Neutrophil (primary cell): ENCODE measurements around the gene PELI1.

ENCODE experiments used
- H3K27ac ChIP-seq: fragments of 200-600 bp; sonication (generic); 2 replicates; pipeline ENCODE4 v1.5.1; 2016; ENCODE audit warnings: mild to moderate bottlenecking, moderate library complexity
- H3K27me3 ChIP-seq: fragments of 200-600 bp; sonication (generic); 2 replicates; pipeline ENCODE4 v1.6.0; 2016; ENCODE audit warnings: mild to moderate bottlenecking
- H3K36me3 ChIP-seq: fragments of 200-600 bp; sonication (generic); 2 replicates; pipeline ENCODE4 v1.5.1; 2017
- H3K4me1 ChIP-seq, 2 experiments: fragments of 200-600 bp in 1 of 2; sonication (generic) in 1 of 2; 1 replicate in 1 of 2; 2 replicates in 1 of 2; pipeline versions ENCODE4 v1.5.1 to v1.6.1; 2013 to 2016; ENCODE audit warnings: low read depth in 1 of 2, low read length in 1 of 2, mild to moderate bottlenecking in 1 of 2, moderate library complexity in 1 of 2; ENCODE audit not compliant: control insufficient read depth in 1 of 2, insufficient read depth in 1 of 2
- H3K4me3 ChIP-seq, 2 experiments: fragments of 200-600 bp in 1 of 2; sonication (generic) in 1 of 2; 1 replicate in 1 of 2; 2 replicates in 1 of 2; pipeline ENCODE4 v1.5.1; 2013 to 2016; ENCODE audit warnings: low read depth in 1 of 2, low read length in 1 of 2, mild to moderate bottlenecking in 1 of 2, moderate library complexity in 1 of 2
- H3K9me3 ChIP-seq: fragments of 200-600 bp; sonication (generic); 2 replicates; pipeline ENCODE4 v1.5.1; 2016
- TF ChIP-seq, protein P1 (sequence below): fragments of 200-600 bp; sonication (generic); IDR thresholded peaks from 2 replicates; pipeline ENCODE4 v1.5.1; 2016; ENCODE audit warnings: antibody characterized with exemption

PELI1 gene

DNA sequence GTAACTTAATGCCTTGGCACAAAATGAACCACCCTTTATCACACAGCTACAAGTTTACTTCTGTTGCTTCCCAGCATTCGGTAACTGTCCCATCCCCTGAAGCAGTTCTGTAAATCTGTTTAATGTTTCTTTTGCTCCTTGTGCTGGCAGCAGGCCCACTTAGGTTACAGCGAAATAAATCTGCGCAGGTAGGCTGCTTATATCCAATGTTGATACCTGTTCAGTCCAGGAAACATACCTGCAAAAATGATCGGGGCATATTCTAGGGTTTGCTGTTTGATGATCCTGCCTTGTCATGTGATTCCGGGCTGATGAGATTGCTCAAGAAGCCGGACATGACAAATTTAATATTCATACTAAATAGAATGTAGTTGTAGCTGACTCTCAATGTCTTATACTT is 23.3 kb downstream of the PELI1 start:
- Histone ChIP-seq H3K4me1 (peaks cover 36 to 71% of the 10 kb centered on the region in 2 experiments), H3K4me3 (no peak overlapping the region), H3K36me3 (peaks cover 17% of the 10 kb centered on the region), H3K27ac (peak overlapping the region; percentile 51), H3K9me3 (no peaks in the 10 kb centered on the region), H3K27me3 (no peaks in the 10 kb centered on the region)
- TF ChIP-seq, protein P1, sequence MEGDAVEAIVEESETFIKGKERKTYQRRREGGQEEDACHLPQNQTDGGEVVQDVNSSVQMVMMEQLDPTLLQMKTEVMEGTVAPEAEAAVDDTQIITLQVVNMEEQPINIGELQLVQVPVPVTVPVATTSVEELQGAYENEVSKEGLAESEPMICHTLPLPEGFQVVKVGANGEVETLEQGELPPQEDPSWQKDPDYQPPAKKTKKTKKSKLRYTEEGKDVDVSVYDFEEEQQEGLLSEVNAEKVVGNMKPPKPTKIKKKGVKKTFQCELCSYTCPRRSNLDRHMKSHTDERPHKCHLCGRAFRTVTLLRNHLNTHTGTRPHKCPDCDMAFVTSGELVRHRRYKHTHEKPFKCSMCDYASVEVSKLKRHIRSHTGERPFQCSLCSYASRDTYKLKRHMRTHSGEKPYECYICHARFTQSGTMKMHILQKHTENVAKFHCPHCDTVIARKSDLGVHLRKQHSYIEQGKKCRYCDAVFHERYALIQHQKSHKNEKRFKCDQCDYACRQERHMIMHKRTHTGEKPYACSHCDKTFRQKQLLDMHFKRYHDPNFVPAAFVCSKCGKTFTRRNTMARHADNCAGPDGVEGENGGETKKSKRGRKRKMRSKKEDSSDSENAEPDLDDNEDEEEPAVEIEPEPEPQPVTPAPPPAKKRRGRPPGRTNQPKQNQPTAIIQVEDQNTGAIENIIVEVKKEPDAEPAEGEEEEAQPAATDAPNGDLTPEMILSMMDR: no peak

DNA sequence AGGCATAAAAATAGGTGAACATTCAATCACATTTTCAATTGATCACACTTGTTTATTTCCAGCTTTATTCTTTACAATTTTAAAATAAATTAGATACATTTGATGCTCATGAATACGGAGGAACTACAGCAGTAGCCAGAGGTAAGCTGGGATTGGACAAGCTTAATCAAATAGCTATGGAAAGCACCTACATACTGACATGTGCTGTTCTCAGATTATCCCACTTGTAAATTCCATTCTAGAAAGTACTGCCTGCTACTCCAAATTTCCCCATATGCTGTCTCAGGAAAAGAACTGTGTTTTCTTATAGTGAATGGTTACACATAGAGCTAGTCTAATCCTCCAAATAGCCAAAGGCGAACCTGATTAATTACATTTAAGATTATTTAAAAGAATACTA is 24.2 kb downstream of the PELI1 start:
- TF ChIP-seq, protein P1: no peak
- H3K4me1 ChIP-seq: peaks cover 45 to 72% of the 10 kb centered on the region in 2 experiments
- H3K4me3 ChIP-seq: no peak overlapping the region
- no peaks in the 10 kb centered on the region for H3K9me3 ChIP-seq
- H3K27ac ChIP-seq: peak overlapping the region; percentile 51
- peaks cover 16% of the 10 kb centered on the region for H3K36me3 ChIP-seq
- no peaks in the 10 kb centered on the region for H3K27me3 ChIP-seq

DNA sequence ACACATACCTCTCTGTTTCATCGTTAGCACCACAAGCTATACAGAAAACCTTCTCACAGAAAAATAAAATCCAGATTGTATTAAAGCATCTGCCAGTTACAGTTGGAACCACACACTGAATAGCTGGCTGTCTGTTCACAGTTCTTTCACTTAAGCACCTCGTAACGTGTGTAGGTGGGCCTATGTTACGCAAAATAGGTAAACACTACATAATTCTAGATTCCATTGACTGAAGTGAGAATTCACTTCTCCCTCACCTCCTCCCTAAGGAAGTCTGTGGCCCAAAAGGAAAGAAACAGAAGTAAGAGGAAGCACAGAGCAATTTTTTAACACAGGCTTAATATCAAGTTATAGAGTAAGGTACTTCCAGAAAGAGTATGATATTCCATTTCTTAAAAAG is 24.9 kb downstream of the PELI1 start:
- Histone ChIP-seq H3K4me1 (peaks cover 52 to 72% of the 10 kb centered on the region in 2 experiments), H3K27me3 (no peaks in the 10 kb centered on the region), H3K9me3 (no peaks in the 10 kb centered on the region), H3K36me3 (peaks cover 16% of the 10 kb centered on the region), H3K4me3 (no peak overlapping the region), H3K27ac (peak overlapping the region; percentile 34)
- TF ChIP-seq, protein P1: no peak

DNA sequence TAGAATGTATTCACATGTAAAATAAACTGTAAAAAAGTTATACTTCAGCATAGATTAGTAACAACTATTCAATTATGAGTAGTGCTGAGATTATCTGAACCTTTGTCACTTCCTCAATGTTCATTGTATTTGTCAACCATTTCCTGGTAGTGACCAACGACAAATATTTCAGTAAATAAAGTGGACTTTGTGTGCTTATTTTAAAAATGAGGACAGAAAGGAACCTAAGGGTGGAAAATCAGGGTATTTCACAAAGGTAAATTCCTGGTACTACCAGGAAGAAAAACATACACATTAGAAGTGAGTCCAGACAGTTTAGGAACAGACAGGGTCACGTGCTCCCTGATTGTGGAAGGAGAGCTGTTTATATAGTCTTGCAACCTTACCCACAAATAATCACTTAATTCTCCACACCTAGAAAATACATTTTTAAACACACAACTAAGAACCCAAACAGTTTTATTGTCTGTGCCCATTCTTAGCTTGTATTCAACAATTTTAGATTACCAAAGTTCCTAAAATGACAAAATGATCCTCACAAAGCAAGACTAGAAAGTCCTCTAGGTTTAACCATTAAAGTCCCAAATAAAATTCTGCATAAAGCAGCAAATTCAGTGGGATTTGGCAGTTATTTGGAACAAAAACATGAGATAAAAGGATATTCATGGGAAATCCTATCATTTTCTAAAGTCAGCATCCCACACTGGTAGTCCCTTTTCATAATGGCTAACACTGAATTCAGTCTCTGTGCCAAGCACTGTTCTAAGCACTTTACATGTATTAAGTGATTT is 28.2 kb downstream of the PELI1 start:
- Histone ChIP-seq H3K9me3 (no peaks in the 10 kb centered on the region), H3K27me3 (no peaks in the 10 kb centered on the region), H3K27ac (peak overlapping the region; percentile 81), H3K4me1 (peaks cover 64 to 94% of the 10 kb centered on the region in 2 experiments), H3K4me3 (peak overlapping the region; percentile 29 to 51), H3K36me3 (peaks cover 9% of the 10 kb centered on the region)
- TF ChIP-seq, protein P1: no peak

DNA sequence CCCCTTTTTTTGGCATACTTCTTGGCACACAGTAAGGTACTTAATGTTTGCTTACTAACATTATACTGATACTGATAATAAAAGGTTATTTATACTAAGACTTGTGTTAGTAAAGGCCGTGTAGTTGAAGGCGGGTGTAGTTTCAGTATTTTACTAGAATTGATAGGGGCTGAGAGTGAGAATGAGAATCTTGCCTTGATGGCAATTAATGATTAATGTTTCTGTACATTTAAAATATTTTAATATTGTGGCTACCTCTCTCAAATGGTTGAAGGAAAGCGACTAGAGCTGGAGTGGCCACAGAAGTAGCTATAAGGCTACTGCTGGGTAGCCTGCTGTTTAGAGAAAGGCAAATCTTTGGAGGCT is 29.3 kb downstream of the PELI1 start:
- Histone ChIP-seq H3K27ac (peak overlapping the region; percentile 81), H3K27me3 (no peaks in the 10 kb centered on the region)

More for the DNA sequence above, 29.3 kb downstream of the PELI1 start:
- TF ChIP-seq, protein P1: no peak
- peak overlapping the region in 1 of 2 experiments; percentile 51 for H3K4me3 ChIP-seq
- no peaks in the 10 kb centered on the region for H3K9me3 ChIP-seq
- H3K4me1 ChIP-seq: peaks cover 62 to 84% of the 10 kb centered on the region in 2 experiments
- no peaks in the 10 kb centered on the region for H3K36me3 ChIP-seq
